Coronary artery (tissue), 2 donors: ENCODE results near the gene ARPC2.

Experiments
- DNase-seq: peaks from one replicate; pipeline ENCODE4 v3.0.0-alpha.2; 2017; ENCODE audit warnings: low spot score
- H3K27ac ChIP-seq, 2 donors: fragments of 200-600 bp; sonication (generic); one replicate each; pipeline ENCODE4 v1.5.1; 2016 to 2019
- H3K4me3 ChIP-seq: fragments of 200-600 bp; sonication (generic); 2 replicates; pipeline ENCODE4 v1.5.1; 2016; ENCODE audit warnings: mild to moderate bottlenecking, moderate library complexity
- TF ChIP-seq, protein P1 (sequence below): fragments of 200-600 bp; sonication (generic); IDR thresholded peaks from one replicate; pipeline ENCODE4 v1.5.1; 2019; ENCODE audit warnings: antibody characterized with exemption

The ARPC2 gene

DNA sequence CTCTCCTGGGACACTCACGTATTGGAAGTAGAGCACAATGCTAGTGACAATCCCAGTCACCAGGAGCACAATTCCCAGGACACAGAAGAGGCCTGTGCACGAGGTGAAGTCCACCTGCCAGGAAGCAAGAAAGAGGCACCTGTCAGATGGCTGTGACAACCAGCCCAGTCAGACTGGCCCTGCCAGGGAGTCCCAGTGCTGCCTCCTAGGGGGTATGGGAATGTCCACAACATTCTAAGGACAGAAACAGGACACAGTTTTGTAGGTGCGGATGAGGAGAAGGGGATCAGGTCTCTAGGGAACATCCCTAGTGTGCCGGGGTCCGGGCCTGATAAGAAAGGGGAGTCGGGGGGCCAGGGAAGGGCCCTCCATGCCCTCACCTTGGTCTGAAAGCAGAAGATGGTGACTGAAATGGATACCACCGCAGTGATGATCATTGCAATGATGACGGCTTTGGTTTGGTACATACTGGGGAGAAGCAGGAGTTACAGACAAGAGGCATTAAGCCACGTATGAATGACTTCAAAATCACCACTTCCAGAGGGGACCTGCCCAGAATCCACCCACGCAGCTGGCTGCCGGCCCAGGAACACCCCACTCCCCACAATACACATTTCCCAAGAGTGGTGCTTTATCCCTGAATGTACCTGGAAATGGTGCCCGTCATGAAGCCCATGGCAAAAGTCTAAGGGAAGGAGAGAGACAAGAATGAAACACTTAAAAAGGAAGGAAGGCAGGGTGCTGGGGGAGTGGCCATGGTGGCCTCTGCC is 60.2 kb downstream of the ARPC2 start:
- no peak for DNase-seq
- Histone ChIP-seq H3K27ac (peak overlapping the region in 1 of 2 donors; percentile 46), H3K4me3 (no peak overlapping the region)
- TF ChIP-seq, protein P1, sequence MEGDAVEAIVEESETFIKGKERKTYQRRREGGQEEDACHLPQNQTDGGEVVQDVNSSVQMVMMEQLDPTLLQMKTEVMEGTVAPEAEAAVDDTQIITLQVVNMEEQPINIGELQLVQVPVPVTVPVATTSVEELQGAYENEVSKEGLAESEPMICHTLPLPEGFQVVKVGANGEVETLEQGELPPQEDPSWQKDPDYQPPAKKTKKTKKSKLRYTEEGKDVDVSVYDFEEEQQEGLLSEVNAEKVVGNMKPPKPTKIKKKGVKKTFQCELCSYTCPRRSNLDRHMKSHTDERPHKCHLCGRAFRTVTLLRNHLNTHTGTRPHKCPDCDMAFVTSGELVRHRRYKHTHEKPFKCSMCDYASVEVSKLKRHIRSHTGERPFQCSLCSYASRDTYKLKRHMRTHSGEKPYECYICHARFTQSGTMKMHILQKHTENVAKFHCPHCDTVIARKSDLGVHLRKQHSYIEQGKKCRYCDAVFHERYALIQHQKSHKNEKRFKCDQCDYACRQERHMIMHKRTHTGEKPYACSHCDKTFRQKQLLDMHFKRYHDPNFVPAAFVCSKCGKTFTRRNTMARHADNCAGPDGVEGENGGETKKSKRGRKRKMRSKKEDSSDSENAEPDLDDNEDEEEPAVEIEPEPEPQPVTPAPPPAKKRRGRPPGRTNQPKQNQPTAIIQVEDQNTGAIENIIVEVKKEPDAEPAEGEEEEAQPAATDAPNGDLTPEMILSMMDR: no peak

DNA sequence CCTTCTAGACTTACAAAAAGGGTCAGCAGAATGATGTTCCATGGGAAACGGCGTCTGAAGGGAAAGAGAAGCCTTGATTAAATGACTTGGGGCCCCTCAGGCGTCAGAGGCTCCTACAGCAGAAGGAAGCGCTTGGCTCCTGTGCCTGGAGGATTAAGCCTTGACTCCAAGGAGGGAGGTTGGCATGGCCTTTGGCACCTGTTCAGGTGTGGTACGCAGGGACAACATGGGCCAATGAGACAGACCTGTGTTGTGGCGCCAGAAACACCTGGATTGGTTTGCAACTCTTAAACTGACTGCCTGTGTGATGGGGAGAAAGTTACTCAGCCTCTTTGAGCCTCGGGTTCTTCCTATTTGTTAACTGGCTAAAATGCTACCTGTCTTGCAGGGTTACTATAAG is 60.9 kb downstream of the ARPC2 start:
- TF ChIP-seq, protein P1: no peak
- DNase-seq: no peak
- Histone ChIP-seq H3K27ac (peak overlapping the region in 1 of 2 donors; percentile 46), H3K4me3 (no peak overlapping the region)

DNA sequence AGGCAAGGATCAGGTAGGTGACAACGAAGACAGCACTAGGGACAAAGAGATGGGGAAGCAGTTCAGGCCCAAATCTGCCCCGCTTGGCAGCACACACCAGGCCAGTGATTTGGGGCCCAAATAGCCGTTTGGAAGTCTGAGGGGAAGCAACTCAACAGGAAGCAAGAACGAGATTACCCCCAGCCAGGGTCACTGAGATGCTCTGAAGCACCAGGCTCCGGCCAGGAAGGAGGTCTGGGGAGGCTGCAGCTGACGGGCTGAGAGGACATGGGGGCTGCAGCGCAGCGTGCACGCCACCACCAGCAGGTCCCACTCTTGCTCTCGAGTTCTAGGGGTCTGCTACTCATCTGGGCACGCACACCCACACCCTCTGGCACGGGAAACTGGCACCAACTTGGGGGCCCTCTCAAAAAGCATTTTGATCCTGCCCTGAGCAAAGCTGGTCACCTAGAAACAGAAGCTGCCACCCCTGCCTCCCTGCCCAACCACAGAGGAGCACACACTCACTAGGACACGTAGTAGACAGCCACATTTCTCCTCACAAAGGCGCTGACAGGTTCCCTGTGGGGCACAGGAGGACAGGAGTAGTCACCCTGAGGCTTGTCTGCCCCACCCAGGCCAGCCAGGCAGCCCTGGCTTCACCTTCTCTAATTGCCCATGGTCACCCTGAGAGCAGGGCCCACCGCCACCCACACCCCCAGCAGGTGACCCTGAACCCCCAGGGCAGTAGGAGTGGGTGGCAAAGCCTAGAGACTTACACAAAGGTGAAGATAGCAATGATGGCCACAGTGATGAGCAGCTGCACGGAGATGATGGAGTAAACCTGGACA is 61.8 kb downstream of the ARPC2 start:
- TF ChIP-seq, protein P1: no peak
- peak overlapping the region in 1 of 2 donors; percentile 46 for H3K27ac ChIP-seq
- no peak for DNase-seq
- H3K4me3 ChIP-seq: no peak overlapping the region

DNA sequence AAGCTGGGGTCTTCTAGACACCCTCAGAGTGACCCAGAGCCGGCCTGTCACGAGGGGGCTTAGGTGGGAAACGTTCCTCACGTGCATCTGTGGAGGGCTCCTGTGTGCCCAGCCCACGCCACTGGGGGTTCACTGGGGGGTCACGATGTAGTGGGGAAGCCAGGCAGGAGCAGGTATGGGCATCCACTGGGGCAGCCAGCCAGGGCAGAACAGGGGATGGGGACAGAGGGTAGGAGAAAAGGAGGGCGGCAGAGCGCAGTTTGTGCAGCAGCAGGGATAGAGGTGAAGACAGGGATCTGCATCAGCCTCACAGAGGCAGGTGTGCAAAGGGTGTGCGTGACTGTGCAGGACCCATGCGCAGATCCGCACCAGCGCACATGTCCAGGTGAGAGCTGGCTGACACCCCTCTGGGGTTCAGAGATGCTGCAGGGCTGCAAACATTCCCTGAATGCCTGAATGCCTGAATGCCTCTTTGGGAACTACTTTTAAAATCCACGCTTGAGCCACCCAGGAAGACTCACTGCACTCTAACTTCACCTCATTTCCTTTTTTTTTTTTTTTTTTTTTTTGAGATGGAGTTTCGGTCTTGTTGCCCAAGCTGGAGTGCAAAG is 63.4 kb downstream of the ARPC2 start:
- TF ChIP-seq, protein P1: no peak
- Histone ChIP-seq H3K27ac (peak overlapping the region in 1 of 2 donors; percentile 46), H3K4me3 (no peak overlapping the region)
- no peak for DNase-seq

DNA sequence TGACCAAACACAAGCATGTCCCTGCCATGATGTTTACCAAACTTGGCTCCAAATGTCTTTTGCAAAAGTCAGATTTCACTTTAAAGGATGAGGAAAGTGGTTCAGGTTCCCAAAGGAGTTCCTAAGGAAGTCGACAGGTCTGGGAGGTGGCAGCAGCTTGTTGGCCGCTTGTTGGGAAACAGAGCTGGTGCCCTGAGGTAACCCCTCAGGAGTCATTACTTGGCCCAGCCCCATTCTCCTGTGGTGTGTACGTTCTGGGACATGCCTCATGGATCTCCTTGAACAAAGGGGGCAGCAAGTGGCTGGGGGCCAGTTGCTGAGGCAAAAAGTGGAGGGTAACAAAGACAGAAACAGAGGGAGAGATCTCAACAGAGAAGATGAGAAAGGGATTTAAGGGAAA is 64.5 kb downstream of the ARPC2 start:
- DNase-seq: no peak
- Histone ChIP-seq H3K4me3 (no peak overlapping the region), H3K27ac (peak overlapping the region; percentile 97 to 98)
- TF ChIP-seq, protein P1: no peak

DNA sequence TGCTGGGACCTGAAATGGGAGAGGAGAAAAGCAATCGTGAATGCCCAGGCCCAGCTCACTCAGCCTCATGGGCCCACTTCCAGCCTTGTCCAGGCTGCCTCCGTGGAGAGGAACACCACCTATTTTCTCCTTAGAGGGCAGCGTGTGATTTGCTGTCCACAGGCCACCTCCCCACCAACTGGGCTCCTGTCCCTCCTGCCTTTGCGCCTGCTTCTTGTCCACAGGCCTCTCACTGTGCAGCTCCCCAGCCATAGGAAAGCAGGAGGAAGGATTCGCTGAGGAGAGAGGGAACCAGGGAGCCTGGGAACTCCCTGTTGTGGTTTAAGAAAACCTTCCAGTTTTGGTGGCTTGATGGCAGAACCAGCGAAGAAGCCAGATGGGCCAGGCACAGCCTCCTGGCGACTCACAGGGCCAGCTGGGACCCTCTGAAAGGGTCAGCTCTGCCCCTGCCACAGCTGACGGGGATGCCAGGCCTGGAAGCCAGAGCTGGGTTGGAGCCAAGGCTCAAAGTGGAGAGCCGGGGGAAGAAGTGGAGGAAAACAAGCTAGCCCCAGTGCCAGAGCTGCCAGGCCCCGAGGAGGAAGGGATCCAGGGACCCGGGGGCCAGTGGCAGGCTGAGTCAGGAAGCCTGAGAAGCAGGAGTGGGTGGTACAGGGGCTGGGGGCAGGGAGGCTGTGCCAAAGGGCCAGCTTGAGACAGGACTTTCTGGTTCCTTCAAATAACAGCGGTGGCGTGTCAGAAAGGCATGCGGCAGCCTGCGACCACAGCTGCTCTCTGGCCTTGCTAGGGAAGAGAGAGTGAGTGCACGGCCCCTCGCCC is 65.4 kb downstream of the ARPC2 start:
- Histone ChIP-seq H3K27ac (peak overlapping the region; percentile 97 to 98), H3K4me3 (peak overlapping the region; percentile 26)
- peak; percentile 83 for DNase-seq

More for the DNA sequence above, 65.4 kb downstream of the ARPC2 start:
- TF ChIP-seq, protein P1: no peak
